ENCODE data around the gene MSH6.
"Not testable (repeated sequence)": the region's sequence is repeated elsewhere in the genome, so short reads cannot be mapped to it uniquely, and the experiment has no call there.

The MSH6 gene

DNA sequence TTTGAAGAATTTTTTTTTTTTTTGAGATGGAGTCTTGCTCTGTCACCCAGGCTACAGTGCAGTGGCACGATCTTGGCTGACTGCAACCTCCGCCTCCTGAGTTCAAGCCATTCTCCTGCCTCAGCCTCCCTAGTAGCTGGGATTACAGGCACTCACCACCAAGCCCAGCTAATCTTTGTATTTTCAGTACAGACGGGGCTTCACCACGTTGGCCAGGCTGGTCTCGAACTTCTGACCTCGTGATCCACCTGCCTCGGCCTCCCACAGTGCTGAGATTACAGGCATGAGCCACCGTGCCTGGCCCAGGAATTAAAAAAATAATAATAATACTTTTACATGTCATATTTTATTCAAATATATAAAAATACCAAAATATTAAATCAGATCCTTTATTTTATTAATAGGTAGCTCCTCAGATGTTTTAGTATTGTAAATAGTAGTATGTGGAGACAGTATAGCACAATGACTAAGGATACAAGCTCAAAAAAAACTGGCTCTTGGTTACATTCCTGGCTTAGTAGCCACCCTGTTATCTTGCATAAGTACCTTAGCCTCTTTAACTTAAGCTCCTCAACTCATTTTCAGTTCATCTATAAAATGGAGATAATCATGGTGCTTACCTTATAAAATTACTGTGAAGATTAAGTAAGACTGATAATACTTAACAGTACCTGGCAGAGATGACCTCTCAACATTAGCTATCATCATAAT is 70.3 kb downstream of the MSH6 start:
- DNase-seq, result not testable (repeated sequence)
